Motor neuron (in vitro differentiated cells): Measurements from ENCODE around the gene WBP1L. TPM values are rescaled to one million over a fixed set of nuclear protein-coding genes. Genes with fewer than 3 reads are reported as not detected.

Experiments used
- ATAC-seq, 8 experiments: fragments of 200-7000 bp; cut with Tn5 transposase; replicated peaks in 6 of 8; 2 replicates each; pipeline ENCODE4 v1.8.0; 2021; ENCODE audit warnings: mild to moderate bottlenecking in 8 of 8, moderate library complexity in 8 of 8
- H3K27ac ChIP-seq, 2 donors: fragments of 250-450 bp; sonication (Bioruptor Pico); 2 replicates each; pipeline ENCODE4 v1.9.0; 2021; ENCODE audit warnings: antibody characterized with exemption in 2 of 2, mild to moderate bottlenecking in 2 of 2, moderate library complexity in 1 of 2
- H3K4me1 ChIP-seq, 2 donors: fragments of 250-450 bp; sonication (Bioruptor Pico); replicated peaks in 1 of 2; 2 replicates each; pipeline ENCODE4 v1.6.1; 2021; ENCODE audit warnings: antibody characterized with exemption in 2 of 2, mild to moderate bottlenecking in 2 of 2, moderate library complexity in 1 of 2
- H3K4me3 ChIP-seq, 5 donors: fragments of 250-450 bp; sonication (Bioruptor Pico); 2 replicates each; pipeline ENCODE4 v1.9.0; 2021; ENCODE audit warnings: antibody characterized with exemption in 5 of 5, mild to moderate bottlenecking in 5 of 5, moderate library complexity in 4 of 5
- WGBS, 10 experiments: fragments of 450-650 bp; shearing (Covaris generic); methylation state at CpG; one replicate each; pipeline ENCODE4 v1.0.0; 2022; 5-methylcytosine and 5-hydroxymethylcytosine counted together
- in situ Hi-C, 9 experiments: fragments of 400-800 bp; cut with MboI; loops; one replicate each; pipeline ENCODE4 v1.15.0; 2021; ENCODE audit warnings: low sequenced_read_pairs in 9 of 9, low pct_unique_long_range_greater_than_20kb in 2 of 9; ENCODE audit not compliant: unreplicated experiment in 9 of 9
- total RNA-seq, 8 experiments: library from RNA; unstranded; fragments of 300-600 nt; gene quantifications; 2 replicates each; pipeline versions ENCODE4 v1.2.3 to v1.2.4, GENCODE V29; 2022

Gene WBP1L
- total RNA-seq, 8 experiments from 2014 or later = 21.1 to 49.7 (median 26.7) TPM

DNA sequence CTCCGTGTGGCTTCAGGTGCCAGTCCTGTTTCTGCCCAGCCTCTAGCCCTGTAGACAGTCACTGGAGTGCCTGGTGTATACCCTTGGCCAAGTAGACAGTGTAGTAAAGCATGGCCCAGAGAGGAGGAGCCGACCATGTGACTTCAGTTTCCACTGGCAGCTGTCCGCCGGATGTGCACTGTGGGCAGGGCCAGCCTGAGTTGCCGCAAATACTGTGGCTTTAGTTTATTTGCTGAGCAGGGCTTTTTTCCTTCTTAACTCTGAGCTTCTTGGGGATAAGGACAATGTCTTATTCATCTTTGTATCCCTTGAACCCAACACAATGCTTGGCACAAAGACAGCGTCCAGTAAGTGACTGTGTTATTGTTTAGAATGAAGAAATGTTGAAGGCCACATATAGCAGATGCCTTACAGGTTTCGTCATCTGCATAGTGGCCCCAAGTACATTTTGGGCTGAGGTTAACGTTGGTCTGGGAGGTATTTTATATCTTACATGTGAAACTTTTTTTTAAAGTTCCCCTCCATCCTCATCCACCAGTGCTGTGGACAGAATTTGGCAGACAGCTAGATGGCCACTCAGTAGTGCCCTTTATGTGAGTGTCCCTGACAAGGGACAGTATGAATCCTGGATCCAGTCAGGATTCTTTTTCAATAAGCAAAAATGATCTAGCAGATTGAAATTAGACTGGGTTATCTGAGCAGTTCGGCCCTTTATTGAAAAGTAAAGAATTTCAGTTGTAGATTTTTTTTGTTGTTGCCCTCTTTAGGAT, 52.8 kb downstream of the WBP1L start:
- Histone ChIP-seq H3K4me3 (no peak overlapping the region), H3K4me1 (peaks cover 0 to 3% of the 10 kb centered on the region in 2 donors), H3K27ac (no peak overlapping the region)
- peak; percentile 38 to 87 (median 68) for ATAC-seq
- WGBS, 10 experiments = 7 to 100% (median 79%) methylated on average over 1 to 9 of the region's 9 CpGs; no CpG with 5 or more reads in 1 of the 10 experiments
- in situ Hi-C loops = no loop called here

DNA sequence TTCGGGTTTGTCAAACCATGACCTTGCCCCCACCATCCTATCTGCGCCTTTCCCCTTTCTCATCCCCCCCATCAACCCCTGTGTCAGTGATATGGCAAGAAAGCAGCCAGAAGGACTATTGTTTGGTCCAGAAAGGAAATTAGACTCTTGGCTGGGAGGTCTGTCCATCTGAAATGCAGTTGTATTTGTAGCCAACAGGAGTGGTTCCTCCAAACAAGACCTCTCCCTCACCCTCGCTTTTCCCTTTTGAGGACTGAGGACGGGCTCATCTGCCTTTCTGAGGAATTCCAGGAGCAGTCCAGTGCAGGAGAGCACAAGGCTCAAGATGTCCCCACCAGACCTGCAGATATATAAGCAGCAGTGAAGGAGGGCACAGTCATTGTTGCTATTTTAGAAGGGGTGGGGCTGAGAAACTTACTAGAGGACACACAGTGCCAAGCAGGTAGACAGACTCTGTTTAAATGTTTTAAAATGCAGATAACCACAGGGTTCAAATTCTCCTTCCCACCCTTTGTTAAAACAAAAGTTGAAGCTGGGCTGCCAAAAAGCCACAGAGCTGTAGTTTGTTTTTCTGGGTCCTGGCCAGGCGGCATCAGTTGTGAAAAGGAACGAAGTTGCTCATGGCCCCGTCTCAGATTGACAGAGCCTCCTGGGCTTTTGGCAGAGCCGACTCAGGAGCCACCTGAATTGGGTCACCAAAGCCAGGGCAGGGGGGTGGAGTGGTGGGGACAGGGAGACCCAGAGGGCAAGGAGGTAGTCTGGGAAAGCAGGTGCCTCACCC, 56.1 kb downstream of the WBP1L start:
- in situ Hi-C loops = no loop called here
- H3K4me1 ChIP-seq = peaks cover 0 to 3% of the 10 kb centered on the region in 2 donors
- no peak overlapping the region for H3K27ac ChIP-seq
- H3K4me3 ChIP-seq = no peak overlapping the region
- ATAC-seq = peak in 1 of 8 experiments; percentile 9
- 60 to 100% (median 86%) methylated on average over 1 to 5 of the region's 8 CpGs; no CpG with 5 or more reads in 3 of the 10 experiments for WGBS, 10 experiments

DNA sequence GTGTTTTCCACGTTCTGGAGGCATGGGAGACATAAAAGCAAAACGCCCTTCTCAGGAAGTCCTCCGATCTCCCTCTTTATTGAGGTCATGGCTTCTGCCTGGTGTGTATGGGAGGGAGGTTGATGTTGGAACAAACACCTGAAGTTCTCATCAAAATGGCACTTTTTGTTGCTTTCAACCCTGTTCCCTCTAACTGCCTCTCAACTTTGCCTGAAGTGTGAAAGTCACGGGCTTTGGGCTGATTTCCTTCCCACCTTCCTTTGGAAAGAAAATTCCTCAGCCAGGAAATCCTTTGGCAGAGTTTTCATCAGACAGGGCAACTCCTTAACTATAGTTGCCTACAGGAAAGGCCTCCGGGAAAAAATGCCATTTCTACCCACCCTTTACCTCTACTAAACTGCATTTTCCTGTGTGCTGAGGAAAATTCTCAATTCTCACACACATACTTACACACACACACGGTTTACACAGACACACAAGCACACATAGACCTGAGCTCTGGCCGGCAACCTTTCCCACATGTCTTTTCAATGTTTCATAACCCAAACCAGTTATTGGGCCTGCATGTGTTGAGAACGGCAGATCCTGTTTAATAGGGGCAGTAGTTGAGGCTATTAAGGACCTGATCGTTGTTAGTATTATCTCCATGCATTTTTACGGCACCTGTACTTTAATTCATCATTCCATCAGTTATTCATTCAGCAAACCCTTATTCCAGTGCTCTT, 57.0 kb downstream of the WBP1L start:
- in situ Hi-C loops = no loop called here
- WGBS, 10 experiments = 43 to 85% (median 81%) methylated on average over 1 to 10 of the region's 10 CpGs; no CpG with 5 or more reads in 3 of the 10 experiments
- no peak for ATAC-seq
- Histone ChIP-seq H3K27ac (no peak overlapping the region), H3K4me1 (peaks cover 0 to 3% of the 10 kb centered on the region in 2 donors), H3K4me3 (no peak overlapping the region)

DNA sequence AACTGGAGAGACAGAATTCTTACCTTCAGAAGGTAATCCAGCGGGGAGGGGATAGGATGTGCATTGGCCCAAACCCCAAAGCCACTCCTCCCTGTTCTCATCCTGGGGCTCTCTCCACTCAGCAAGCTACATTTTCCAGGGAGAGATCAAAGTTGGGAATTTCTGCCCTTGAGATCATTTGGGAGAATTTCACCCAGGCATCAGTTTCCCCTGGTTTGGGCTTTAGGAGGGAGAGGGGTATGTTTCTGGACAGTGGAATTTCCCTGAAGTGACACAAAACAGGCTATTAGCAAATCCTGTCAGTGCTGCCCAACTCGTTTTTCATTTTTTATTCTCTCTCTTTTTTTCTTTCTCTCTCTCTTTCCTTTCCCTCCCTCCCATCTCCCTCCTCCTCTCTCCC, 57.7 kb downstream of the WBP1L start:
- no peak overlapping the region for H3K4me3 ChIP-seq
- no peak overlapping the region for H3K27ac ChIP-seq
- in situ Hi-C loops = no loop called here

DNA sequence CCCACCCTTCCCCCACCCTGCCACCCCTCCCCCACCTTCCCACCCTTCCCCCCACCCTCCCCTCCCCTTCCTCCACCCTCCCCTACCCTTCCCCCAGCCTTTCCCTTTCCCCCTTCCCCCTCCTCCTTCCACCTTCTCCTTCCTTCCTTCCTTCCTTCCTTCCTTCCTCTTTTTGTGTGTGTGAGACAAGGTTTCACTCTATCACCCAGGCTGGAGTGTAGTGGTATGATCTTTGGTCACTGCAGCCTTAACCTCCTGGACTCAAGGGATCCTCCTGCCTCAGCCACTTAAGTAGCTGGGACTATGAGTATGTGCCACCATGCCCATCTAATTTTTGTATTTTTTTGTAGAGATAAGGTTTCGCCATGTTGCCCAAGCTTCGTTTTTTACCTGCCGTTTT, 58.2 kb downstream of the WBP1L start:
- Histone ChIP-seq H3K4me3 (no peak overlapping the region), H3K27ac (no peak overlapping the region), H3K4me1 (peaks cover 0 to 3% of the 10 kb centered on the region in 2 donors)
- in situ Hi-C loops = no loop called here
- no peak for ATAC-seq
- 40 to 100% (median 89%) methylated on average over 1 to 3 of the region's 3 CpGs; no CpG with 5 or more reads in 2 of the 10 experiments for WGBS, 10 experiments

More for the DNA sequence above, 57.7 kb downstream of the WBP1L start:
- WGBS, 10 experiments = 100% methylated on average over 1 of the region's 2 CpGs; no CpG with 5 or more reads in 9 of the 10 experiments
- peaks cover 0 to 3% of the 10 kb centered on the region in 2 donors for H3K4me1 ChIP-seq
- peak in 3 of 8 experiments; percentile 15 to 70 (median 67) for ATAC-seq

DNA sequence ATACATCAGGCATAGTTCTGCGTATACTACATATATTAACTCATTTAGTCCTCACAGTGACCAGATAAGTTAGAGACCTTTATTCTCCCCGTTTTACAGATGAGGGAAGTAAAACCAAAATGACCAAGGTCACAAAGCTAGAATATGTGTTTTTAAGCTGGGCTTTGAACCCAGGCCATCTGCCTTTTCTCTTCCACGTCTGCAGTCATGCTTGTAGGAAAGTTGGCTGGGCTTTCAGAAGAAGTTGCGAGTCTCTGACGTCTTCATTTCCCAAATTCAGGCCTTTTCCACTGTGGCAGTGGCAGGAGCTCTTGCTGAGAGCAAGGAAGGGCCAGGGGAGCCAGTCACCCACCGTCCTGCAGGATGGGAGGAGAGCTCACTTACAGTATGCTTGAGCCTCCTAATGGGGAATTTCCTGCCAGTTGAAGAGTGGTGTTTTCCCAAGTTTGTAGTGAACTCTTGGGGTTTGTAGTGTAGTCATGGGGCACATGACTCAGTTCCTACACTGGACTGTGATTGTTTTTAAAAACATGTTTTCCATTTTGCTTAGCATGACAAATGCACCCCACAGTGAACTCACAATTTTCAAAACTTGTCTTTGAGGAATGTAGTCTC, 59.3 kb downstream of the WBP1L start:
- in situ Hi-C loops = no loop called here
- H3K27ac ChIP-seq = no peak overlapping the region
- ATAC-seq = peak in 5 of 8 experiments; percentile 10 to 88 (median 32)

DNA sequence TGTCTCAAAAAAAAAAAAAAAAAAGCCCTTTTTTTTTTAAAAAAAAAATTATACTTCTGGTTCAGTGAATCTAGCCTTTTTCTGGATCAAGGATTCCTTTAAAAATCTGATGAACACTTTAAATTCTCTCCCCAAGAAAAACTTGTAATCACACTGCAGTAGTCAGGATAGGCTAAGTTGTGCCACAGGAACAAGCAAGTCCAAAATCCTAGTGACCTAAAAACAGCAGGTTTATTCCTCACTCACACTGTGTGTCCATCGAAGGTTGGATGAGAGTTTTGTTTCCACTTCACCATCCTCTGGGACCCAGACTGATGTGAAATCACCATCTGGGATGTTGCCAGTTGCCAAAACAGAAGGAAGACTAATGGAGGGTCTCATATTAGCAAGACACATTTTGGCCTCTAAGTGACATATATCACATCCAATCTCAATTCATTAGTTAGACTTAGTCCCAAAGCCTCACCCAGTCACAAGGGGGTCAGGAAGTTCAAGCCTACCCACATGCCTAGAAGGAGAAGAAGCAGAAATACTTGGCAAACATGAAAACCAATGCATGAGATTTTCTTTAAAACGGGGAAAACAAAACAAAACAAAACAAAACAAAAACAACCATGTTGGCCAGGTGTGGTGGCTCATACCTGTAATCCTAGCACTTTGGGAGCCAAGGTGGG, 60.8 kb downstream of the WBP1L start:
- 40 to 100% (median 100%) methylated on average over 1 to 2 of the region's 2 CpGs; no CpG with 5 or more reads in 3 of the 10 experiments for WGBS, 10 experiments
- in situ Hi-C loops = no loop called here
- H3K4me3 ChIP-seq = no peak overlapping the region
- no peak overlapping the region for H3K27ac ChIP-seq
- peaks cover 0 to 6% of the 10 kb centered on the region in 2 donors for H3K4me1 ChIP-seq
- ATAC-seq = no peak

More for the DNA sequence above, 59.3 kb downstream of the WBP1L start:
- H3K4me1 ChIP-seq = peaks cover 0 to 3% of the 10 kb centered on the region in 2 donors
- H3K4me3 ChIP-seq = no peak overlapping the region
- 32 to 100% (median 62%) methylated on average over 1 to 5 of the region's 6 CpGs; no CpG with 5 or more reads in 2 of the 10 experiments for WGBS, 10 experiments

DNA sequence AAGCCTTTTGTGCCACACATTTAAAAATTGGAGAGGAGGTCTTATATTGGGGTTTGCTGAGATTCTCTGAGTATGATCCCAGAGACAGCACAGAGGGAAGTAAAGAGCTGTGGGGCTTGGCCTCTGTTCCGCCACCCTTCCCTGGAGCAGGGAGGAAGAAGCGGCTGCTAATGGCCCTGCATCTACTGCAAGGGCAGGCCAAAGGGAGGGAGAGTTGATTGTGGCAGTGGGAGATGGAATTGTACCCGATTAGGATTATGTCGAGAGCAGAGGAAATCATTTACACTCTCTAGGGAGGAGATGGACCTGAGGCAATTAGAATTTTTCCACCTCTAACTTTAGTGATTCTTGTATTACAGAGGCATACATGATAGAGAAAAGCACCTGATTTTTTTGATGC, 64.6 kb downstream of the WBP1L start:
- in situ Hi-C loops = no loop called here
- no peak overlapping the region for H3K27ac ChIP-seq

DNA sequence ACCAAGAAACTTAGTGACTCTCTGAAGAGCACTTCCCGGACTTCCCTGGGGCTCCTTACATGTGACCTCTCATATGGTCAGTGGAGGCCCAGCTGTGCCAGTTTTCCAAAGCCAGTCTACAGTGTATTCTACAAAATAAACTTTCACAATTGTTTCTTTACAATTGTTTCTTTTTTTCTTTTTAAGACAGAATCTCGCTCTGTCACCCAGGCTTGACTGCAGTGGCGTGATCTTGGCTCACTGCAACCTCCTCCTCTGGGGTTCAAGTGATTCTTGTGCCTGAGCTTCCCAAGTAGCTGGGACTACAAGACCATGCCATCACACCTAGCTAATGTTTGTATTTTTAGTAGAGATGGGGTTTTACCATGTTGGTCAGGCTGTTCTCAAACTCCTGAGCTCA, 67.6 kb downstream of the WBP1L start:
- in situ Hi-C loops = loop anchor here in 1 of 9 experiments (10.0 kb wide), 1 partner anchor 57 kb away; no protein-coding TSS in a partner anchor
- WGBS, 10 experiments = 60 to 100% (median 93%) methylated on average over 1 to 3 of the region's 3 CpGs; no CpG with 5 or more reads in 3 of the 10 experiments
- ATAC-seq = no peak
- Histone ChIP-seq H3K27ac (no peak overlapping the region), H3K4me1 (peaks cover 0 to 3% of the 10 kb centered on the region in 2 donors), H3K4me3 (no peak overlapping the region)

More for the DNA sequence above, 64.6 kb downstream of the WBP1L start:
- H3K4me3 ChIP-seq = no peak overlapping the region
- peaks cover 0 to 3% of the 10 kb centered on the region in 2 donors for H3K4me1 ChIP-seq
- no peak for ATAC-seq
- 42 to 100% (median 67%) methylated on average over 1 to 4 of the region's 4 CpGs; no CpG with 5 or more reads in 1 of the 10 experiments for WGBS, 10 experiments

DNA sequence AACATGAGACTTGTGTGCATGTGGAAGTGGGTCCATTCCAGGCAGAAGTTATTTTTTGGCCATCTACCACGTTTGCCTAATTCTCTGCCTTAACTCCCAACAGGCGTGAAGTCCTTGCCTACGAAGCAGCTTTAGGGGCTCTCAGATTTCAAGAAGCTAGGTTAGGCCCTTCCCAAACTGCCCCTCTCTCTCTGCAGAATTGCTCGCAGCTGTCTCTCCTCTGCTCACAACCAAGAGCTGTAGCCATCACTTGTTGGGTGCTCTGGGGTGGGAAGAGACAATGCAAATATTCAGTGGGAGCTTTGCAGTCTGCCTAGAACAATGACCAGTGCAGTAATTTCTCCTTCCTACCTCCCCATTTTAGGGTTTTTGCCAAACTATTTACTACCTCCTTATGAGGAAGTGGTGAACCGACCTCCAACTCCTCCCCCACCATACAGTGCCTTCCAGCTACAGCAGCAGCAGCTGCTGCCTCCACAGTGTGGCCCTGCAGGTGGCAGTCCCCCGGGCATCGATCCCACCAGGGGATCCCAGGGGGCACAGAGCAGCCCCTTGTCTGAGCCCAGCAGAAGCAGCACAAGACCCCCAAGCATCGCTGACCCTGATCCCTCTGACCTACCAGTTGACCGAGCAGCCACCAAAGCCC, 68.6 kb downstream of the WBP1L start:
- WGBS, 10 experiments = 70 to 100% (median 85%) methylated on average over 1 to 8 of the region's 9 CpGs; no CpG with 5 or more reads in 4 of the 10 experiments
- in situ Hi-C loops = loop anchor here in 1 of 9 experiments (10.0 kb wide), 1 partner anchor 58 kb away; no protein-coding TSS in a partner anchor
- H3K4me3 ChIP-seq = no peak overlapping the region
- peaks cover 0 to 3% of the 10 kb centered on the region in 2 donors for H3K4me1 ChIP-seq
- no peak overlapping the region for H3K27ac ChIP-seq
- no peak for ATAC-seq

DNA sequence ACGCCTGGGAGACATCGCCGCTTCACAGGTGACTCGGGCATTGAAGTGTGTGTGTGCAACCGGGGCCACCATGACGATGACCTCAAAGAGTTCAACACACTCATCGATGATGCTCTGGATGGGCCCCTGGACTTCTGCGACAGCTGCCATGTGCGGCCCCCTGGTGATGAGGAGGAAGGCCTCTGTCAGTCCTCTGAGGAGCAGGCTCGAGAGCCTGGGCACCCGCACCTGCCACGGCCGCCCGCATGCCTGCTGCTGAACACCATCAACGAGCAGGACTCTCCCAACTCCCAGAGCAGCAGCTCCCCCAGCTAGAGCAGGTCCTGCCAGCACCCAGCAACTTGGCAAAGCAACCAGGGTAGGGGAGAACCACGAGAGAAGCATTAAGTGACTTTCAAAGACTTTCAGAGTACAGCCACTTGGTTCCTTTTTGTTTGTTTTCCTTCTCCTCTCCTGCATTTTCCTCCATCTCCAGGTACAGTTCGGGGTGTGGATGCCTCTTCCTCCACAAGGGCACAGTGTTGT, 69.3 kb downstream of the WBP1L start:
- no peak for ATAC-seq
- Histone ChIP-seq H3K4me1 (peaks cover 0 to 3% of the 10 kb centered on the region in 2 donors), H3K4me3 (no peak overlapping the region), H3K27ac (no peak overlapping the region)
- WGBS, 10 experiments = 60 to 100% (median 86%) methylated on average over 1 to 3 of the region's 17 CpGs; no CpG with 5 or more reads in 5 of the 10 experiments
- in situ Hi-C loops = loop anchor here in 1 of 9 experiments (10.0 kb wide), 1 partner anchor 58 kb away; no protein-coding TSS in a partner anchor
